ENCODE data around the gene TRAF3. TPM values are rescaled to one million over a fixed set of nuclear protein-coding genes. Genes with fewer than 3 reads are reported as not detected.

TRAF3 gene
- total RNA-seq, 1 donor from 2014 or later: 32.3 TPM

DNA sequence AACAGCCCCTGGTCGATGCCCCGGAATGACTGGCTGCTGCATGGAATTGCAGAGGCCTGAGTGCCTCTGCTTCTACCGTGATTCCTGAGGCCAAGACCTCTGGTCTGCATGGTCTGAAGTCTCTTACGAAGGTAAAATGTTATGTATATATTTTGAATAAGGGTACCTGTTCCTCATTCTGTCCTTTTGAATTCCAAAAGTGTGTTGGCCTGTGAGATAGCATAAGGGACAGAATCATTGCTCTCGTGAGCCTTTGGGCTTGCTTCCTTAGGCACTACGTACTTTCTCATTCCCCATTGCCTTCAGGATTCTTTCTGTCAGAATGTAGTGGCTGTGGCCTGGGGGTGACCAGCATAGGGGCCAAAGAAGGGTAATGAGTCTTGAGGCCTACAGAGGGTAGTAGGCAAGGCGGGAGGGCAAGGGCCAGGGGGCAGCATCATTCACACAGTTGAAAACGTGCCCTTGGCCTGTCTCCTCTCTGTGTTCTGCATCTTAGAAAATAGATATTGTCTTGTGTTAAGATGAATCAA is 19.5 kb downstream of the TRAF3 start:
- no peaks in the 10 kb centered on the region for H3K27me3 ChIP-seq (ENCODE audit: control insufficient read depth, insufficient read depth, low read length)
- no peak for DNase-seq (ENCODE audit: low read depth)
- TF ChIP-seq, protein P1, sequence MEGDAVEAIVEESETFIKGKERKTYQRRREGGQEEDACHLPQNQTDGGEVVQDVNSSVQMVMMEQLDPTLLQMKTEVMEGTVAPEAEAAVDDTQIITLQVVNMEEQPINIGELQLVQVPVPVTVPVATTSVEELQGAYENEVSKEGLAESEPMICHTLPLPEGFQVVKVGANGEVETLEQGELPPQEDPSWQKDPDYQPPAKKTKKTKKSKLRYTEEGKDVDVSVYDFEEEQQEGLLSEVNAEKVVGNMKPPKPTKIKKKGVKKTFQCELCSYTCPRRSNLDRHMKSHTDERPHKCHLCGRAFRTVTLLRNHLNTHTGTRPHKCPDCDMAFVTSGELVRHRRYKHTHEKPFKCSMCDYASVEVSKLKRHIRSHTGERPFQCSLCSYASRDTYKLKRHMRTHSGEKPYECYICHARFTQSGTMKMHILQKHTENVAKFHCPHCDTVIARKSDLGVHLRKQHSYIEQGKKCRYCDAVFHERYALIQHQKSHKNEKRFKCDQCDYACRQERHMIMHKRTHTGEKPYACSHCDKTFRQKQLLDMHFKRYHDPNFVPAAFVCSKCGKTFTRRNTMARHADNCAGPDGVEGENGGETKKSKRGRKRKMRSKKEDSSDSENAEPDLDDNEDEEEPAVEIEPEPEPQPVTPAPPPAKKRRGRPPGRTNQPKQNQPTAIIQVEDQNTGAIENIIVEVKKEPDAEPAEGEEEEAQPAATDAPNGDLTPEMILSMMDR (IDR thresholded peaks at IDR 0.05; ENCODE audit: insufficient read depth, low read length, poor library complexity, severe bottlenecking): no peak

GRCh38 chr14:102798926-102799325 is 21.7 kb downstream of the TRAF3 start:
- no peak for DNase-seq (ENCODE audit: low read depth)
- no peaks in the 10 kb centered on the region for H3K27me3 ChIP-seq (ENCODE audit: control insufficient read depth, insufficient read depth, low read length)
- H3K4me3 ChIP-seq (ENCODE audit: low read depth, low read length): no peak overlapping the region
- no peaks in the 10 kb centered on the region for H3K36me3 ChIP-seq (ENCODE audit: control insufficient read depth, insufficient read depth, low read length)
- TF ChIP-seq, protein P1 (IDR thresholded peaks at IDR 0.05; ENCODE audit: insufficient read depth, low read length, poor library complexity, severe bottlenecking): no peak

More for the DNA sequence above, 19.5 kb downstream of the TRAF3 start:
- Histone ChIP-seq H3K4me3 (ENCODE audit: low read depth, low read length) (no peak overlapping the region), H3K36me3 (ENCODE audit: control insufficient read depth, insufficient read depth, low read length) (no peaks in the 10 kb centered on the region)

- DNase-seq (ENCODE audit: low read depth): no peak
- Histone ChIP-seq H3K4me3 (ENCODE audit: low read depth, low read length) (no peak overlapping the region), H3K36me3 (ENCODE audit: control insufficient read depth, insufficient read depth, low read length) (no peaks in the 10 kb centered on the region), H3K27me3 (ENCODE audit: control insufficient read depth, insufficient read depth, low read length) (no peaks in the 10 kb centered on the region)
- TF ChIP-seq, protein P1 (IDR thresholded peaks at IDR 0.05; ENCODE audit: insufficient read depth, low read length, poor library complexity, severe bottlenecking): no peak
These were observed 22.7 kb downstream of the TRAF3 start for GRCh38 chr14:102799684-102800562.

GRCh38 chr14:102802834-102803523 is 25.7 kb downstream of the TRAF3 start:
- H3K27me3 ChIP-seq (ENCODE audit: control insufficient read depth, insufficient read depth, low read length): no peaks in the 10 kb centered on the region
- H3K36me3 ChIP-seq (ENCODE audit: control insufficient read depth, insufficient read depth, low read length): no peaks in the 10 kb centered on the region
- H3K4me3 ChIP-seq (ENCODE audit: low read depth, low read length): no peak overlapping the region
- TF ChIP-seq, protein P1 (IDR thresholded peaks at IDR 0.05; ENCODE audit: insufficient read depth, low read length, poor library complexity, severe bottlenecking): no peak
- DNase-seq (ENCODE audit: low read depth): no peak

GRCh38 chr14:102804858-102805257 is 27.6 kb downstream of the TRAF3 start:
- H3K27me3 ChIP-seq (ENCODE audit: control insufficient read depth, insufficient read depth, low read length): no peaks in the 10 kb centered on the region
- H3K36me3 ChIP-seq (ENCODE audit: control insufficient read depth, insufficient read depth, low read length): no peaks in the 10 kb centered on the region
- TF ChIP-seq, protein P1 (IDR thresholded peaks at IDR 0.05; ENCODE audit: insufficient read depth, low read length, poor library complexity, severe bottlenecking): no peak
- H3K4me3 ChIP-seq (ENCODE audit: low read depth, low read length): no peak overlapping the region
- no peak for DNase-seq (ENCODE audit: low read depth)

All from kidney epithelial cell (primary cell).